Upper lobe of left lung (tissue), 4 donors: ENCODE measurements around the gene DPP10.

Experiments used
- CTCF ChIP-seq, 6 experiments: fragments of 450-650 bp in 4 of 6; fragments of 200-600 bp in 2 of 6; sonication (generic) in 2 of 6; IDR thresholded peaks; one replicate each; pipeline ENCODE4 v1.5.1; 2016 to 2019; ENCODE audit warnings: antibody characterized with exemption in 6 of 6
- EP300 ChIP-seq, 4 donors: sonication (generic); formaldehyde crosslinking; IDR thresholded peaks; one replicate each; pipeline ENCODE4 v1.5.1; 2017; ENCODE audit warnings: antibody characterized with exemption in 4 of 4, control low read depth in 2 of 4
- POLR2A ChIP-seq, 4 donors: fragments of 450-650 bp; IDR thresholded peaks; one replicate each; pipeline ENCODE4 v1.5.1; 2016 to 2017; ENCODE audit warnings: antibody characterized with exemption in 4 of 4, mild to moderate bottlenecking in 2 of 4
- POLR2AphosphoS5 ChIP-seq, 2 donors: sonication (generic); formaldehyde crosslinking; IDR thresholded peaks; one replicate each; pipeline ENCODE4 v1.5.1; 2017; ENCODE audit warnings: antibody characterized with exemption in 2 of 2

GRCh38 chr2:114424699-114425098, 17.7 kb upstream of the DPP10 start:
- TF ChIP-seq CTCF (IDR thresholded peaks at IDR 0.05) (no peak), POLR2AphosphoS5 (IDR thresholded peaks at IDR 0.05) (no peak), EP300 (IDR thresholded peaks at IDR 0.05) (no peak), POLR2A (IDR thresholded peaks at IDR 0.05) (no peak)
